Cardiac septum (tissue), 1 donor: ENCODE measurements around the gene MCEE. TPM values are rescaled to one million over a fixed set of nuclear protein-coding genes. Genes with fewer than 3 reads are reported as not detected.
"Not testable (repeated sequence)": the region's sequence is repeated elsewhere in the genome, so short reads cannot be mapped to it uniquely, and the experiment has no call there.

Source experiments
- DNase-seq: peaks from one replicate; pipeline ENCODE4 v3.0.0-alpha.2; 2020; ENCODE audit warnings: low spot score
- intact Hi-C: fragments of 100-400 bp; cut with DNase I; formaldehyde crosslinking; loops from one replicate; pipeline ENCODE4 v1.14.0; 2022
- long read RNA-seq: library from polyadenylated mRNA; unstranded; transcript quantifications from one replicate; pipeline ENCODE4 v2.0.0, GENCODE V29; 2021
- total RNA-seq: library from RNA; stranded (reverse); fragmentation: NEBNext Ultra II Directional; extraction: Animal tissue kit (Norgen Biotek cat#: 25700); gene quantifications from one replicate; pipeline ENCODE4 v1.2.1, GENCODE V29; 2021
- donor health status: DM: no; HTN: no; CAD: no.

The MCEE gene
- 26.3 TPM for total RNA-seq
- long read RNA-seq, transcript MCEE-201 (3 exons, 835 nt): major isoform, 9 of 17 reads
- long read RNA-seq, partial matches to known transcripts: 0 of 17 reads
- long read RNA-seq, other reads (novel, unspliced or antisense): 8 of 17 reads

GRCh38 chr2:71130152-71130904 is at the start of gene MCEE, which contains the start of gene MPHOSPH10:
TSS of gene MCEE (minus strand) at chr2:71130229. CDS start at chr2:71130219, 10 bp downstream.
TSS of gene MPHOSPH10 (plus strand) at chr2:71130634. CDS start at chr2:71130666, 32 bp downstream.
- intact Hi-C loops: loop anchor here (1.0 kb wide), 1 partner anchor 62 kb away; the partner anchor contains the start of gene NAGK

GRCh38 chr2:71178836-71179235 is 48.8 kb upstream of the MCEE start:
- DNase-seq, intact Hi-C loops: not testable (repeated sequence)

More at GRCh38 chr2:71130152-71130904, at the start of gene MCEE, which contains the start of gene MPHOSPH10:
- peak; percentile 97 for DNase-seq

GRCh38 chr2:71174207-71174606 is 44.2 kb upstream of the MCEE start:
- intact Hi-C loops: no loop called here
- no peak for DNase-seq

- no peak for DNase-seq
- intact Hi-C loops: no loop called here
Observed at GRCh38 chr2:71173096-71173495, 43.1 kb upstream of the MCEE start.

GRCh38 chr2:71166812-71167211 is 36.8 kb upstream of the MCEE start:
- no peak for DNase-seq
- intact Hi-C loops: no loop called here

- DNase-seq: no peak
- intact Hi-C loops: loop anchor here (10.0 kb wide), 1 partner anchor 358 kb away; no protein-coding TSS in a partner anchor
Observed at GRCh38 chr2:71157124-71157793, 27.2 kb upstream of the MCEE start.

GRCh38 chr2:71156573-71156972 is 26.5 kb upstream of the MCEE start:
- DNase-seq: no peak
- intact Hi-C loops: loop anchor here (10.0 kb wide), 1 partner anchor 358 kb away; no protein-coding TSS in a partner anchor

- intact Hi-C loops: loop anchor here (10.0 kb wide), 1 partner anchor 359 kb away; no protein-coding TSS in a partner anchor
Observed at GRCh38 chr2:71155846-71156245, 25.8 kb upstream of the MCEE start.

GRCh38 chr2:71154798-71155197 is 24.8 kb upstream of the MCEE start:
- intact Hi-C loops: loop anchor here (10.0 kb wide), 1 partner anchor 360 kb away; no protein-coding TSS in a partner anchor
- DNase-seq: no peak

More at GRCh38 chr2:71155846-71156245, 25.8 kb upstream of the MCEE start:
- no peak for DNase-seq

- intact Hi-C loops: loop anchor here (10.0 kb wide), 1 partner anchor 361 kb away; no protein-coding TSS in a partner anchor
Observed at GRCh38 chr2:71154279-71154678, 24.2 kb upstream of the MCEE start.

GRCh38 chr2:71153585-71154224 is 23.7 kb upstream of the MCEE start:
- DNase-seq: no peak
- intact Hi-C loops: loop anchor here (10.0 kb wide), 1 partner anchor 361 kb away; no protein-coding TSS in a partner anchor

More at GRCh38 chr2:71154279-71154678, 24.2 kb upstream of the MCEE start:
- DNase-seq: no peak

GRCh38 chr2:71151620-71152019 is 21.6 kb upstream of the MCEE start:
- intact Hi-C loops: loop anchor here (10.0 kb wide), 1 partner anchor 363 kb away; no protein-coding TSS in a partner anchor
- DNase-seq: no peak

- no peak for DNase-seq
- intact Hi-C loops: loop anchor here (10.0 kb wide), 1 partner anchor 365 kb away; no protein-coding TSS in a partner anchor
Observed at GRCh38 chr2:71150082-71150816, 20.2 kb upstream of the MCEE start.

- intact Hi-C loops: no loop called here
- DNase-seq: no peak
Observed at GRCh38 chr2:71148506-71149063, 18.6 kb upstream of the MCEE start.

GRCh38 chr2:71143782-71144181 is 13.8 kb upstream of the MCEE start:
- DNase-seq: no peak
- intact Hi-C loops: no loop called here

GRCh38 chr2:71136174-71136573 is 6.1 kb upstream of the MCEE start:
- no peak for DNase-seq
- intact Hi-C loops: no loop called here

GRCh38 chr2:71133603-71134002 is 3.6 kb upstream of the MCEE start:
- intact Hi-C loops: no loop called here
- no peak for DNase-seq

- DNase-seq, intact Hi-C loops: not testable (repeated sequence)
Observed at GRCh38 chr2:71131387-71132166, 1.5 kb upstream of the MCEE start.
